GM23338 (cell line): ENCODE results near the gene GCK. TPM values are rescaled to one million over a fixed set of nuclear protein-coding genes. Genes with fewer than 3 reads are reported as not detected.

Experiments
- ATAC-seq: fragments of 200-7000 bp; cut with Tn5 transposase; 3 replicates; pipeline ENCODE4 v1.9.1; 2020
- DNase-seq: peaks from one replicate; pipeline ENCODE4 v3.0.0-alpha.2; 2015; ENCODE audit warnings: low spot score
- H2AFZ ChIP-seq: fragments of 200-600 bp; sonication (generic); 2 replicates; pipeline ENCODE4 v1.8.0; 2016; ENCODE audit warnings: antibody characterized with exemption, mild to moderate bottlenecking, moderate library complexity
- H3F3A ChIP-seq: fragments of 200-600 bp; sonication (generic); replicated peaks from 2 replicates; pipeline ENCODE4 v1.8.0; 2017; ENCODE audit warnings: antibody characterized with exemption, mixed run types, low read depth
- H3K27ac ChIP-seq: fragments of 200-600 bp; sonication (generic); 2 replicates; pipeline ENCODE4 v1.6.1; 2016; ENCODE audit warnings: low read depth
- H3K27me3 ChIP-seq: fragments of 200-600 bp; sonication (generic); 2 replicates; pipeline ENCODE4 v1.8.0; 2016; ENCODE audit warnings: mild to moderate bottlenecking, mixed run types, moderate library complexity; ENCODE audit not compliant: insufficient read depth
- H3K36me3 ChIP-seq: fragments of 200-600 bp; sonication (generic); 2 replicates; pipeline ENCODE4 v1.8.0; 2016; ENCODE audit warnings: mild to moderate bottlenecking; ENCODE audit not compliant: insufficient read depth
- H3K4me1 ChIP-seq: fragments of 200-600 bp; sonication (generic); 2 replicates; pipeline ENCODE4 v1.8.0; 2016; ENCODE audit warnings: mild to moderate bottlenecking, moderate library complexity; ENCODE audit not compliant: insufficient read depth
- H3K4me2 ChIP-seq: fragments of 200-600 bp; sonication (generic); 2 replicates; pipeline ENCODE4 v1.7.1; 2017; ENCODE audit warnings: mixed run types
- H3K4me3 ChIP-seq: fragments of 200-600 bp; sonication (generic); 2 replicates; pipeline ENCODE4 v1.6.1; 2016; ENCODE audit warnings: mixed run types
- H3K79me2 ChIP-seq: fragments of 200-600 bp; sonication (generic); replicated peaks from 2 replicates; pipeline ENCODE4 v1.8.0; 2017; ENCODE audit warnings: mild to moderate bottlenecking; ENCODE audit not compliant: insufficient read depth
- H3K9me2 ChIP-seq: fragments of 200-600 bp; sonication (generic); 2 replicates; pipeline ENCODE4 v1.8.0; 2017; ENCODE audit not compliant: insufficient read depth
- H4K20me1 ChIP-seq: fragments of 200-600 bp; sonication (generic); replicated peaks from 2 replicates; pipeline ENCODE4 v1.8.0; 2017; ENCODE audit warnings: mild to moderate bottlenecking; ENCODE audit not compliant: insufficient read depth
- H3K27ac Mint-ChIP-seq: 2 replicates; pipeline ENCODE4 v1.8.0; 2020; ENCODE audit warnings: inconsistent platforms, mild to moderate bottlenecking, moderate library complexity, mixed read lengths
- H3K27me3 Mint-ChIP-seq: 3 replicates; pipeline ENCODE4 v1.8.0; 2022; ENCODE audit warnings: low read depth, mild to moderate bottlenecking, moderate library complexity, mixed read lengths, inconsistent platforms; ENCODE audit not compliant: insufficient read depth, poor library complexity
- H3K36me3 Mint-ChIP-seq: 3 replicates; pipeline ENCODE4 v1.8.0; 2021; ENCODE audit warnings: low read depth, mild to moderate bottlenecking, inconsistent platforms, moderate library complexity, mixed read lengths
- H3K4me1 Mint-ChIP-seq: 3 replicates; pipeline ENCODE4 v1.8.0; 2020; ENCODE audit warnings: mild to moderate bottlenecking, inconsistent platforms, mixed read lengths
- H3K4me3 Mint-ChIP-seq: 3 replicates; pipeline ENCODE4 v1.8.0; 2021; ENCODE audit warnings: moderate library complexity, mild to moderate bottlenecking, inconsistent platforms, mixed read lengths
- H3K9me3 Mint-ChIP-seq: 3 replicates; pipeline ENCODE4 v1.8.0; 2020; ENCODE audit warnings: moderate library complexity, mild to moderate bottlenecking, inconsistent platforms, mixed read lengths
- polyA plus RNA-seq: library from polyadenylated mRNA; unstranded; fragments of >200 nt; fragmentation: Nextera tagmentation; extraction: Ambion mirVana; gene quantifications from 2 replicates; pipeline ENCODE4 v1.2.1, GENCODE V29; 2016
- total RNA-seq: library from RNA; depleted of rRNA; stranded (reverse); fragments of >200 nt; shearing (Covaris generic); gene quantifications from 2 replicates; pipeline ENCODE4 v1.2.3, GENCODE V29; 2014
- TF ChIP-seq, protein P1 (sequence below): fragments of 250-450 bp; sonication (Bioruptor Pico); IDR thresholded peaks from 2 replicates; pipeline ENCODE4 v1.5.0; 2020; ENCODE audit warnings: mild to moderate bottlenecking, moderate library complexity
- TF ChIP-seq, protein P2 (sequence below), 2 experiments: fragments of 200-600 bp in 1 of 2; sonication (generic) in 1 of 2; conservative IDR thresholded peaks; 2 replicates each; pipeline versions ENCODE4 v1.5.1 to v1.6.1; 2016 to 2017; ENCODE audit warnings: antibody characterized with exemption in 2 of 2, low read depth in 2 of 2, mild to moderate bottlenecking in 2 of 2, moderate library complexity in 1 of 2

GCK gene
- total and polyA plus RNA-seq, 2 experiments from 2014 or later: 6.1 to 7.3 TPM

DNA sequence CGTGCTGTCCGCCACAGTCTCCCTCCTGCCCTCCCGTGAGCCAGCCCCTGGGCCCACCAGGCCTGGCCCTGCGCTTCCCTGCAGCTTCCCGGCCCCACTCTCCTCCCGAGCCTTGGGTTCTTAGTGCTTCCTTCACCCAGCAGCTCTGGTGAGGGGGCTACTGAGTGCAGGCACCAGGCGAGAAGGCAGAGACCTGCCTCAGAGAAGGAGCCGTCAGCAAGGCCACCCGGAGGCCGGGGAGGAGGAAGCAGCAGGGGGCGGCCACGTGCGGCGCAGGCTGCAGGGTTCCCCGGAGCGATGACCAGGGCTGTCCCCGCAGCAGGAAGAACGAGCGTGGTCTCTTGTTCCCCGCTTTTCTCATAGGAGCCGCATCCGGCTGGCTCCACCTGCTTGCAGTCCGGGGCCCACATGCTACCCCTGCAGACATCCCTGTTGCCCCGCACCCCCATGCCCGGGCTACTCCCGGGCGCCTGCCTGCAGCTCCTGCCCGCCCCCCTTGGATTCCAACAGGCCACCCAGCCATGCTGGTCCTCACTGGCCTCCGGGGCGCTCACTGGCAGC, 32.1 kb upstream of the GCK start:
- peaks cover 8% of the 10 kb centered on the region for H3K4me1 ChIP-seq
- H2AFZ ChIP-seq: peak overlapping the region; percentile 74; the same call in 1 of the 2 replicates
- no peak overlapping the region for H3K27ac ChIP-seq
- TF ChIP-seq, protein P1, sequence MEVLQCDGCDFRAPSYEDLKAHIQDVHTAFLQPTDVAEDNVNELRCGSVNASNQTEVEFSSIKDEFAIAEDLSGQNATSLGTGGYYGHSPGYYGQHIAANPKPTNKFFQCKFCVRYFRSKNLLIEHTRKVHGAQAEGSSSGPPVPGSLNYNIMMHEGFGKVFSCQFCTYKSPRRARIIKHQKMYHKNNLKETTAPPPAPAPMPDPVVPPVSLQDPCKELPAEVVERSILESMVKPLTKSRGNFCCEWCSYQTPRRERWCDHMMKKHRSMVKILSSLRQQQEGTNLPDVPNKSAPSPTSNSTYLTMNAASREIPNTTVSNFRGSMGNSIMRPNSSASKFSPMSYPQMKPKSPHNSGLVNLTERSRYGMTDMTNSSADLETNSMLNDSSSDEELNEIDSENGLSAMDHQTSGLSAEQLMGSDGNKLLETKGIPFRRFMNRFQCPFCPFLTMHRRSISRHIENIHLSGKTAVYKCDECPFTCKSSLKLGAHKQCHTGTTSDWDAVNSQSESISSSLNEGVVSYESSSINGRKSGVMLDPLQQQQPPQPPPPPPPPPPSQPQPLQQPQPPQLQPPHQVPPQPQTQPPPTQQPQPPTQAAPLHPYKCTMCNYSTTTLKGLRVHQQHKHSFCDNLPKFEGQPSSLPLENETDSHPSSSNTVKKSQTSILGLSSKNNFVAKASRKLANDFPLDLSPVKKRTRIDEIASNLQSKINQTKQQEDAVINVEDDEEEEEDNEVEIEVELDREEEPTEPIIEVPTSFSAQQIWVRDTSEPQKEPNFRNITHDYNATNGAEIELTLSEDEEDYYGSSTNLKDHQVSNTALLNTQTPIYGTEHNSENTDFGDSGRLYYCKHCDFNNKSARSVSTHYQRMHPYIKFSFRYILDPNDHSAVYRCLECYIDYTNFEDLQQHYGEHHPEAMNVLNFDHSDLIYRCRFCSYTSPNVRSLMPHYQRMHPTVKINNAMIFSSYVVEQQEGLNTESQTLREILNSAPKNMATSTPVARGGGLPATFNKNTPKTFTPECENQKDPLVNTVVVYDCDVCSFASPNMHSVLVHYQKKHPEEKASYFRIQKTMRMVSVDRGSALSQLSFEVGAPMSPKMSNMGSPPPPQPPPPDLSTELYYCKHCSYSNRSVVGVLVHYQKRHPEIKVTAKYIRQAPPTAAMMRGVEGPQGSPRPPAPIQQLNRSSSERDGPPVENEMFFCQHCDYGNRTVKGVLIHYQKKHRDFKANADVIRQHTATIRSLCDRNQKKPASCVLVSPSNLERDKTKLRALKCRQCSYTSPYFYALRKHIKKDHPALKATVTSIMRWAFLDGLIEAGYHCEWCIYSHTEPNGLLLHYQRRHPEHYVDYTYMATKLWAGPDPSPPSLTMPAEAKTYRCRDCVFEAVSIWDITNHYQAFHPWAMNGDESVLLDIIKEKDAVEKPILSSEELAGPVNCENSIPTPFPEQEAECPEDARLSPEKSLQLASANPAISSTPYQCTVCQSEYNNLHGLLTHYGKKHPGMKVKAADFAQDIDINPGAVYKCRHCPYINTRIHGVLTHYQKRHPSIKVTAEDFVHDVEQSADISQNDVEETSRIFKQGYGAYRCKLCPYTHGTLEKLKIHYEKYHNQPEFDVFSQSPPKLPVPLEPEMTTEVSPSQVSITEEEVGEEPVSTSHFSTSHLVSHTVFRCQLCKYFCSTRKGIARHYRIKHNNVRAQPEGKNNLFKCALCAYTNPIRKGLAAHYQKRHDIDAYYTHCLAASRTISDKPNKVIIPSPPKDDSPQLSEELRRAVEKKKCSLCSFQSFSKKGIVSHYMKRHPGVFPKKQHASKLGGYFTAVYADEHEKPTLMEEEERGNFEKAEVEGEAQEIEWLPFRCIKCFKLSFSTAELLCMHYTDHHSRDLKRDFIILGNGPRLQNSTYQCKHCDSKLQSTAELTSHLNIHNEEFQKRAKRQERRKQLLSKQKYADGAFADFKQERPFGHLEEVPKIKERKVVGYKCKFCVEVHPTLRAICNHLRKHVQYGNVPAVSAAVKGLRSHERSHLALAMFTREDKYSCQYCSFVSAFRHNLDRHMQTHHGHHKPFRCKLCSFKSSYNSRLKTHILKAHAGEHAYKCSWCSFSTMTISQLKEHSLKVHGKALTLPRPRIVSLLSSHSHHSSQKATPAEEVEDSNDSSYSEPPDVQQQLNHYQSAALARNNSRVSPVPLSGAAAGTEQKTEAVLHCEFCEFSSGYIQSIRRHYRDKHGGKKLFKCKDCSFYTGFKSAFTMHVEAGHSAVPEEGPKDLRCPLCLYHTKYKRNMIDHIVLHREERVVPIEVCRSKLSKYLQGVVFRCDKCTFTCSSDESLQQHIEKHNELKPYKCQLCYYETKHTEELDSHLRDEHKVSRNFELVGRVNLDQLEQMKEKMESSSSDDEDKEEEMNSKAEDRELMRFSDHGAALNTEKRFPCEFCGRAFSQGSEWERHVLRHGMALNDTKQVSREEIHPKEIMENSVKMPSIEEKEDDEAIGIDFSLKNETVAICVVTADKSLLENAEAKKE (CRISPR knock-in tag): no peak
- TF ChIP-seq, protein P2, sequence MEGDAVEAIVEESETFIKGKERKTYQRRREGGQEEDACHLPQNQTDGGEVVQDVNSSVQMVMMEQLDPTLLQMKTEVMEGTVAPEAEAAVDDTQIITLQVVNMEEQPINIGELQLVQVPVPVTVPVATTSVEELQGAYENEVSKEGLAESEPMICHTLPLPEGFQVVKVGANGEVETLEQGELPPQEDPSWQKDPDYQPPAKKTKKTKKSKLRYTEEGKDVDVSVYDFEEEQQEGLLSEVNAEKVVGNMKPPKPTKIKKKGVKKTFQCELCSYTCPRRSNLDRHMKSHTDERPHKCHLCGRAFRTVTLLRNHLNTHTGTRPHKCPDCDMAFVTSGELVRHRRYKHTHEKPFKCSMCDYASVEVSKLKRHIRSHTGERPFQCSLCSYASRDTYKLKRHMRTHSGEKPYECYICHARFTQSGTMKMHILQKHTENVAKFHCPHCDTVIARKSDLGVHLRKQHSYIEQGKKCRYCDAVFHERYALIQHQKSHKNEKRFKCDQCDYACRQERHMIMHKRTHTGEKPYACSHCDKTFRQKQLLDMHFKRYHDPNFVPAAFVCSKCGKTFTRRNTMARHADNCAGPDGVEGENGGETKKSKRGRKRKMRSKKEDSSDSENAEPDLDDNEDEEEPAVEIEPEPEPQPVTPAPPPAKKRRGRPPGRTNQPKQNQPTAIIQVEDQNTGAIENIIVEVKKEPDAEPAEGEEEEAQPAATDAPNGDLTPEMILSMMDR (conservative IDR thresholded peaks at IDR 0.05; ENCODE audit: low read depth in 2 of 2): peak in 1 of 2 experiments; percentile 9; a peak in 1 of 4 replicates
- ATAC-seq: peak; percentile 3
- Mint-ChIP-seq H3K9me3 (no peaks in the 10 kb centered on the region), H3K36me3 (no peaks in the 10 kb centered on the region), H3K4me1 (peaks cover 41% of the 10 kb centered on the region), H3K27me3 (peaks cover 13% of the 10 kb centered on the region), H3K4me3 (no peak overlapping the region), H3K27ac (no peak overlapping the region)
- no peaks in the 10 kb centered on the region for H3K9me2 ChIP-seq
- no peak overlapping the region for H3K4me3 ChIP-seq
- DNase-seq: peak; percentile 37
- no peaks in the 10 kb centered on the region for H4K20me1 ChIP-seq
- no peaks in the 10 kb centered on the region for H3F3A ChIP-seq
- H3K36me3 ChIP-seq: no peaks in the 10 kb centered on the region
- H3K79me2 ChIP-seq: no peaks in the 10 kb centered on the region
- H3K27me3 ChIP-seq: no peaks in the 10 kb centered on the region
- no peak overlapping the region for H3K4me2 ChIP-seq
